DOHH2 (cell line): ENCODE data around the gene C3orf38.

Experiments
- H3F3A ChIP-seq: fragments of 200-600 bp; sonication (generic), shearing (Covaris generic); 2 replicates; pipeline ENCODE4 v1.6.0; 2016; ENCODE audit warnings: antibody characterized with exemption, mild to moderate bottlenecking; ENCODE audit not compliant: control insufficient read depth, insufficient read depth
- H3K27ac ChIP-seq: fragments of 200-600 bp; sonication (generic); 2 replicates; pipeline ENCODE4 v1.5.1; 2014; ENCODE audit warnings: low read depth, mild to moderate bottlenecking, low read length, moderate library complexity
- H3K27me3 ChIP-seq: fragments of 200-600 bp; sonication (generic); 2 replicates; pipeline ENCODE4 v1.6.1; 2014; ENCODE audit warnings: mild to moderate bottlenecking, low read length, mixed read lengths; ENCODE audit not compliant: control insufficient read depth
- H3K36me3 ChIP-seq: fragments of 200-600 bp; sonication (generic); 2 replicates; pipeline ENCODE4 v1.6.1; 2014; ENCODE audit warnings: mild to moderate bottlenecking, low read length, moderate library complexity, mixed read lengths; ENCODE audit not compliant: control insufficient read depth
- H3K4me1 ChIP-seq: fragments of 200-600 bp; sonication (generic); 2 replicates; pipeline ENCODE4 v1.6.1; 2014; ENCODE audit warnings: mild to moderate bottlenecking, low read length, mixed read lengths; ENCODE audit not compliant: control insufficient read depth
- H3K4me2 ChIP-seq: fragments of 200-600 bp; sonication (generic); 2 replicates; pipeline ENCODE4 v1.6.0; 2014; ENCODE audit warnings: mild to moderate bottlenecking, low read length, moderate library complexity
- H3K4me3 ChIP-seq: fragments of 200-600 bp; sonication (generic); 2 replicates; pipeline ENCODE4 v1.5.1; 2014; ENCODE audit warnings: mild to moderate bottlenecking, low read length, mixed read lengths
- H3K79me2 ChIP-seq: fragments of 200-600 bp; sonication (generic); 2 replicates; pipeline ENCODE4 v1.6.1; 2014; ENCODE audit warnings: mild to moderate bottlenecking, low read length, mixed read lengths; ENCODE audit not compliant: control insufficient read depth
- H3K9me2 ChIP-seq: fragments of 200-600 bp; sonication (generic); replicated peaks from 2 replicates; pipeline ENCODE4 v1.6.1; 2014; ENCODE audit warnings: mild to moderate bottlenecking, low read length, mixed read lengths; ENCODE audit not compliant: control insufficient read depth
- H3K9me3 ChIP-seq: fragments of 200-600 bp; sonication (generic); 2 replicates; pipeline ENCODE4 v1.6.1; 2014; ENCODE audit warnings: antibody characterized with exemption, low read length, mixed read lengths; ENCODE audit not compliant: control insufficient read depth, insufficient read depth
- H4K20me1 ChIP-seq: fragments of 200-600 bp; sonication (generic); 2 replicates; pipeline ENCODE4 v1.6.0; 2014; ENCODE audit warnings: low read depth, mild to moderate bottlenecking, antibody characterized with exemption, low read length, moderate library complexity; ENCODE audit not compliant: control insufficient read depth, insufficient read depth
- EZH2phosphoT487 ChIP-seq: fragments of 200-600 bp; sonication (generic); IDR thresholded peaks from 2 replicates; pipeline ENCODE4 v1.6.1; 2017; ENCODE audit warnings: borderline replicate concordance, mild to moderate bottlenecking, antibody characterized with exemption, low read length, moderate library complexity, mixed read lengths
- TF ChIP-seq, protein P1 (sequence below): fragments of 200-600 bp; sonication (generic); IDR thresholded peaks from one replicate; pipeline ENCODE4 v1.5.1; 2014; ENCODE audit warnings: antibody characterized with exemption, mild to moderate bottlenecking, low read depth, low read length; ENCODE audit not compliant: poor library complexity, severe bottlenecking

The C3orf38 gene

GRCh38 chr3:88148651-88149050 is 1.1 kb upstream of the C3orf38 start:
- Histone ChIP-seq H4K20me1 (peaks cover 5% of the 10 kb centered on the region; the same call in 1 of the 2 replicates), H3K4me3 (peak overlapping the region; percentile 99), H3K9me2 (no peaks in the 10 kb centered on the region), H3K27ac (peak overlapping the region; percentile 87), H3K9me3 (no peaks in the 10 kb centered on the region), H3K79me2 (peaks cover 78% of the 10 kb centered on the region), H3K27me3 (no peaks in the 10 kb centered on the region), H3K4me2 (peak overlapping the region; percentile 93), H3K4me1 (peaks cover 32% of the 10 kb centered on the region), H3F3A (0 out of 2 replicates have a peak, but pooled peaks cover 5% of the 10 kb centered on the region), H3K36me3 (peaks cover 23% of the 10 kb centered on the region)
- no peak for TF ChIP-seq EZH2phosphoT487
- TF ChIP-seq, protein P1, sequence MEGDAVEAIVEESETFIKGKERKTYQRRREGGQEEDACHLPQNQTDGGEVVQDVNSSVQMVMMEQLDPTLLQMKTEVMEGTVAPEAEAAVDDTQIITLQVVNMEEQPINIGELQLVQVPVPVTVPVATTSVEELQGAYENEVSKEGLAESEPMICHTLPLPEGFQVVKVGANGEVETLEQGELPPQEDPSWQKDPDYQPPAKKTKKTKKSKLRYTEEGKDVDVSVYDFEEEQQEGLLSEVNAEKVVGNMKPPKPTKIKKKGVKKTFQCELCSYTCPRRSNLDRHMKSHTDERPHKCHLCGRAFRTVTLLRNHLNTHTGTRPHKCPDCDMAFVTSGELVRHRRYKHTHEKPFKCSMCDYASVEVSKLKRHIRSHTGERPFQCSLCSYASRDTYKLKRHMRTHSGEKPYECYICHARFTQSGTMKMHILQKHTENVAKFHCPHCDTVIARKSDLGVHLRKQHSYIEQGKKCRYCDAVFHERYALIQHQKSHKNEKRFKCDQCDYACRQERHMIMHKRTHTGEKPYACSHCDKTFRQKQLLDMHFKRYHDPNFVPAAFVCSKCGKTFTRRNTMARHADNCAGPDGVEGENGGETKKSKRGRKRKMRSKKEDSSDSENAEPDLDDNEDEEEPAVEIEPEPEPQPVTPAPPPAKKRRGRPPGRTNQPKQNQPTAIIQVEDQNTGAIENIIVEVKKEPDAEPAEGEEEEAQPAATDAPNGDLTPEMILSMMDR, result no peak

DNA sequence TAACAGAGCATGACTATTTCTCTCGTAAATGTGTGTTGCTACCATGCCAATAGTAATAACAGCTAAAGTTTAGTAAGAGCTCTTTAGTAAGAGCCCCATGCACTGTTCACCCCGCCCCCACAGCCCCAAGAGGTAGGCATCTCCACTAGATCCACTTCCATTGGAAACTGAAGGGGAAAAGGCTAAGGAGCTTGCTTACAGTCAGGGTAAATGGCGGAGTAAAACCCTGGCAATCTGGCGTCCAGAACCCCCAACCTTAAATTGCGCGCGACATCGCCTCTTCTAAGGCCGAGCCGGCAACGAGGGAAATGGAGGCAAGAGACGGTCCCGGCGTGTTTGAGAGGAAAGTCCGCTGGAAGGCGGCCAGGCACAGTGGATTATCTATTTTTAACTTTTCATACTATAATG is 654 bp upstream of the C3orf38 start:
- no peak for TF ChIP-seq EZH2phosphoT487
- TF ChIP-seq, protein P1, result no peak
- H3K79me2 ChIP-seq, result peaks cover 83% of the 10 kb centered on the region
- peaks cover 5% of the 10 kb centered on the region; the same call in 1 of the 2 replicates for H4K20me1 ChIP-seq
- peaks cover 23% of the 10 kb centered on the region for H3K36me3 ChIP-seq
- H3K4me1 ChIP-seq, result peaks cover 32% of the 10 kb centered on the region
- peak overlapping the region; percentile 99 for H3K4me3 ChIP-seq
- 0 out of 2 replicates have a peak, but pooled peaks cover 8% of the 10 kb centered on the region for H3F3A ChIP-seq
- H3K4me2 ChIP-seq, result peak overlapping the region; percentile 93
- no peaks in the 10 kb centered on the region for H3K27me3 ChIP-seq
- no peaks in the 10 kb centered on the region for H3K9me2 ChIP-seq
- H3K9me3 ChIP-seq, result no peaks in the 10 kb centered on the region
- H3K27ac ChIP-seq, result peak overlapping the region; percentile 87

DNA sequence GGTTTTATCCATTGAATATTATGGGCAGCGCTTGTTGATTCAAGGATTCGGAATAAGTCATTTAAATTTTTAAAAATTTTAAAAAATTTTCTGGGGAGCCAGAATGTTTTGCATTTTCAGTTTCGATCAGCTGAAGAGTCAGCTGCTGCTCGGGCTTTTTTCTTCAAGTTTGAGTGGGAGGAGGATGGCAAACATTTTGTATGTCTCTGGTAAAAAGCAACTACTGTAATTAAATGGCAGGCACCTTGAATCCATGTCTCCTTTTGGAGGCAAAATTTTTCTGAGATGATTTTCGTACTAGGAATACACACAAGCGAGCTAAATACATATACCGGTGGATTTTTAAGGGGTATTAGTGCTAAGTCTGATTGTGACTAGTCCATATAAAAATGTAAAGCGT is 612 bp downstream of the C3orf38 start:
- H3K27ac ChIP-seq, result peak overlapping the region; percentile 87
- H3K9me2 ChIP-seq, result no peaks in the 10 kb centered on the region
- peaks cover 5% of the 10 kb centered on the region; the same call in 1 of the 2 replicates for H4K20me1 ChIP-seq
- peak overlapping the region; percentile 99 for H3K4me3 ChIP-seq
- H3K79me2 ChIP-seq, result peaks cover 91% of the 10 kb centered on the region
- H3K4me2 ChIP-seq, result peak overlapping the region; percentile 82
- H3K36me3 ChIP-seq, result peaks cover 34% of the 10 kb centered on the region
- H3K27me3 ChIP-seq, result no peaks in the 10 kb centered on the region
- no peaks in the 10 kb centered on the region for H3K9me3 ChIP-seq
- H3F3A ChIP-seq, result 0 out of 2 replicates have a peak, but pooled peaks cover 8% of the 10 kb centered on the region
- H3K4me1 ChIP-seq, result peaks cover 32% of the 10 kb centered on the region
- no peak for TF ChIP-seq EZH2phosphoT487
- TF ChIP-seq, protein P1, result no peak
